ENCODE data around the gene DNASE1L2. TPM values are rescaled to one million over a fixed set of nuclear protein-coding genes. Genes with fewer than 3 reads are reported as not detected.

DNASE1L2 gene
- total and polyA plus RNA-seq, 2 donors (not counting 3 experiments of a cell fraction or from before 2014, with no cell fraction given), result 0.57 to 1.2 TPM

DNA sequence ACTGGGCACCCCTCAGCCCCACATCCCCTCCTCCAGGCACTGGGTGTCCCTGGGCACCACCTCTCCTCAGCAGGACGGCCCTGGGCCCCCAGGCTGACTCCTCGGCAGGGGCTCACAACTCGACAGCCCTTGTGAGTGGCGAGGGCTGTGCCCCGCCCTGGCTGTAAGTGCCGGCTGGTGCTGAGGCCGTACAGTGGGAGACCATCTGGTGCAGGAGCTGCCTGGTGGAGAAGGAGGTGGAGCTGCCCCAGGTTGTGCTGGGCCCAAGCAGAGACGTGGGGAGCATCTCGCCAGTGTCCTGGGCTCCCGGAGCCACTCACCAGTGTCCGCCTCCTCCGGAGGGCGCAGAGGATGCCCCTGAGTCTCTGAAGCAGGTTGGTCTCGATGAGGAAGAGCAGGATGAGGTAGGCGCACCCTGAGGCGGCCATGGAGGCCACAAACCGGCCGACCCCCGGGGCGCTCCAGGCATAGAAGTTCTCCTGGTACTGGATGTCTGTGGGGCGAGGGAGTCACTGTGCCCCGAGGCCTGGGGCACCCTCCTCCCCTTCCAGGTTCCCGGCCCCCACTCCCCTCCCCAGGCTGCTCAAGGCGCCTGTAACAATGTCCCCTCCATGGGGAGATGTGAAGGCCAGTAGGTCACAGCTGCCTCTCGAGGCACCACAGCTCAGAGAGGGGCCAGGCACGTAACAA, 46.8 kb downstream of the DNASE1L2 start:
- peaks cover 0 to 13% of the 10 kb centered on the region in 2 experiments for H3K36me3 ChIP-seq (ENCODE audit: control insufficient read depth in 2 of 2, extremely low read depth in 1 of 2, insufficient read depth in 2 of 2, low read length in 2 of 2)
- H2AFZ ChIP-seq (ENCODE audit: low read depth, low read length), result no peak overlapping the region
- no peak for FAIRE-seq
- POLR2A ChIA-PET, result no interaction called here
- no peak overlapping the region for H3K9ac ChIP-seq (replicated peaks; ENCODE audit: extremely low read depth, insufficient read depth, low read length)
- no peak for DNase-seq (ENCODE audit: low read depth, low spot score)
- TF ChIP-seq JUN (IDR thresholded peaks at IDR 0.05; ENCODE audit: borderline replicate concordance, insufficient read depth, insufficient read length, low read depth) (no peak), MYC (IDR thresholded peaks at IDR 0.05; ENCODE audit: low read depth, low read length) (no peak), FOS (IDR thresholded peaks at IDR 0.05; ENCODE audit: borderline replicate concordance, insufficient read depth, low read length) (no peak), GATA2 (IDR thresholded peaks at IDR 0.05; ENCODE audit: insufficient read depth, insufficient read length, low read depth, low read length) (no peak), POLR2AphosphoS5 (IDR thresholded peaks at IDR 0.05; ENCODE audit: insufficient read depth, low read depth, low read length) (no peak)
- CTCF ChIA-PET, result no interaction called here
- H3K27me3 ChIP-seq (ENCODE audit: control insufficient read depth in 2 of 2, insufficient read depth in 2 of 2, low read length in 2 of 2), result no peaks in the 10 kb centered on the region
- no peaks in the 10 kb centered on the region for H4K20me1 ChIP-seq (replicated peaks; ENCODE audit: control insufficient read depth, extremely low read depth, insufficient read depth, low read length)
- H3K27ac ChIP-seq (ENCODE audit: insufficient read depth, low read depth, low read length), result no peak overlapping the region
- no peaks in the 10 kb centered on the region for H3K9me1 ChIP-seq (replicated peaks; ENCODE audit: control insufficient read depth, extremely low read depth, insufficient read depth, low read length)
- intact Hi-C loops (cut with micrococcal nuclease), result no loop called here
- H3K4me3 ChIP-seq (replicated peaks in 1 of 3; ENCODE audit: insufficient read depth in 1 of 3, low read depth in 1 of 3, low read length in 3 of 3), result no peak overlapping the region
- no peaks in the 10 kb centered on the region for H3K4me1 ChIP-seq (ENCODE audit: control insufficient read depth, extremely low read depth, insufficient read depth, low read length)
- no peaks in the 10 kb centered on the region for H3K79me2 ChIP-seq (ENCODE audit: control insufficient read depth, insufficient read depth, low read length)
- H3K9me3 ChIP-seq (replicated peaks; ENCODE audit: control insufficient read depth, insufficient read depth, low read length), result no peaks in the 10 kb centered on the region
- BruUV-seq (replicated peaks), result no TSS peak
- dilution Hi-C loops (cut with MboI; ENCODE audit: extremely low pct_ligation_motif_present, low sequenced_read_pairs), result no loop called here
- no peak overlapping the region for H3K4me2 ChIP-seq (ENCODE audit: insufficient read depth, low read length)

DNA sequence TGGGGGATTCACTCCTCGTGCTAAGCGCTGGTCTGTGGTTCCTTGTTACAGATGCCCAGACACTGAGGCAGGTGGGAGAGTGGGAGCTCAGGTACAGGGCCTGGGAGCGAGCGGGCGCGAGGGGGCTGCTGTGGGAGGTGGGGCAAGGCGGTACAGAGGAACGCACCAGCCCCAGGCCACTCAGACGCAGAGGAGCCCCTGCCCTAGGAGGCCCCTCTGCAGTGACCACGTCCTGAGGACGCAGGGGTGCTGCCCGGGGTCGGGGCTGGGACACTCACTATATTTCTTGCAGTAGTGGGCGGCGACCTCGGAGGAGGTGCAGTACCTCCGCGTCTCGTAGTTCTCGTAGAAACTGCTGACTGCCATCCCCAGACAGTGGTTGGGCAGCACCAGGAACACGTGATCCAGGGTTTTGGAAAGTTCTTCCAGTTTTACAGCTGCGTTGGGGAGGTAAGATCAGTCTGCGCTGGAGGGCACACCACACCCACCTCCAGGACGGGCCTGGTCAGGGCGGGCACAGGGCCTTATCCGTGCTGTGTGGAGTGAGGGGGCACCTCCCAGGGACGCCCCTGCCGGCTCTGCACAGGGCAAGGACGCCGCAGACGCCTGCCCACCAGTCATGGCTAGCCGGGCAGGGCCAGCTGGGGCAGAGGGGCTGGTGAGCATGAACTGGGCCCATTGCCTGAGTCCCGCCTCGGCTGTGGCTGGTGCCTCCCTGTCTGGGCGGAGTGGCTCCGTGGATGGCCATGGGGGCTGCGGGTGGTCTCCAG, 47.9 kb downstream of the DNASE1L2 start:
- no peak for FAIRE-seq
- no peaks in the 10 kb centered on the region for H3K9me3 ChIP-seq (replicated peaks; ENCODE audit: control insufficient read depth, insufficient read depth, low read length)
- intact Hi-C loops (cut with micrococcal nuclease) (no loop called here), dilution Hi-C loops (cut with MboI; ENCODE audit: extremely low pct_ligation_motif_present, low sequenced_read_pairs) (no loop called here)
- H3K9ac ChIP-seq (replicated peaks; ENCODE audit: extremely low read depth, insufficient read depth, low read length), result no peak overlapping the region
- no peaks in the 10 kb centered on the region for H3K4me1 ChIP-seq (ENCODE audit: control insufficient read depth, extremely low read depth, insufficient read depth, low read length)
- no peaks in the 10 kb centered on the region for H3K79me2 ChIP-seq (ENCODE audit: control insufficient read depth, insufficient read depth, low read length)
- ChIA-PET POLR2A (no interaction called here), CTCF (no interaction called here)
- H3K4me2 ChIP-seq (ENCODE audit: insufficient read depth, low read length), result no peak overlapping the region
- no peak for TF ChIP-seq FOS (IDR thresholded peaks at IDR 0.05; ENCODE audit: borderline replicate concordance, insufficient read depth, low read length)
- H4K20me1 ChIP-seq (replicated peaks; ENCODE audit: control insufficient read depth, extremely low read depth, insufficient read depth, low read length), result no peaks in the 10 kb centered on the region
- no peak overlapping the region for H2AFZ ChIP-seq (ENCODE audit: low read depth, low read length)
- BruUV-seq (replicated peaks), result no TSS peak
- no peak overlapping the region for H3K4me3 ChIP-seq (replicated peaks in 1 of 3; ENCODE audit: insufficient read depth in 1 of 3, low read depth in 1 of 3, low read length in 3 of 3)
- H3K27me3 ChIP-seq (ENCODE audit: control insufficient read depth in 2 of 2, insufficient read depth in 2 of 2, low read length in 2 of 2), result no peaks in the 10 kb centered on the region
- H3K27ac ChIP-seq (ENCODE audit: insufficient read depth, low read depth, low read length), result no peak overlapping the region
- no peak for DNase-seq (ENCODE audit: low read depth, low spot score)
- H3K36me3 ChIP-seq (ENCODE audit: control insufficient read depth in 2 of 2, extremely low read depth in 1 of 2, insufficient read depth in 2 of 2, low read length in 2 of 2), result peaks cover 0 to 14% of the 10 kb centered on the region in 2 experiments
- no peaks in the 10 kb centered on the region for H3K9me1 ChIP-seq (replicated peaks; ENCODE audit: control insufficient read depth, extremely low read depth, insufficient read depth, low read length)
